SJCRH30 (cell line): ENCODE measurements around the gene PEX14. TPM values are rescaled to one million over a fixed set of nuclear protein-coding genes. Genes with fewer than 3 reads are reported as not detected.
A peak's percentile ranks its signal among the peaks of the same experiment; 100 is the strongest.
"Not testable (repeated sequence)": the region's sequence is repeated elsewhere in the genome, so short reads cannot be mapped to it uniquely, and the experiment has no call there.

Experiments
- DNase-seq, 2 experiments: peaks; one replicate each; pipeline ENCODE4 v3.0.0-alpha.2; 2015 to 2020
- H3K27ac ChIP-seq: fragments of 250-450 bp; sonication (Bioruptor Pico); 2 replicates; pipeline ENCODE4 v1.5.1; 2020; ENCODE audit warnings: mild to moderate bottlenecking, moderate library complexity
- H3K27me3 ChIP-seq: fragments of 250-450 bp; sonication (Bioruptor Pico); 2 replicates; pipeline ENCODE4 v1.5.1; 2020; ENCODE audit warnings: mild to moderate bottlenecking, moderate library complexity
- H3K36me3 ChIP-seq: fragments of 250-450 bp; sonication (Bioruptor Pico); 2 replicates; pipeline ENCODE4 v1.5.1; 2020; ENCODE audit warnings: mild to moderate bottlenecking, moderate library complexity
- H3K4me1 ChIP-seq: fragments of 250-450 bp; sonication (Bioruptor Pico); 2 replicates; pipeline ENCODE4 v1.5.1; 2020; ENCODE audit warnings: mild to moderate bottlenecking, moderate library complexity
- H3K4me3 ChIP-seq: fragments of 250-450 bp; sonication (Bioruptor Pico); 2 replicates; pipeline ENCODE4 v1.5.1; 2020; ENCODE audit warnings: mild to moderate bottlenecking, moderate library complexity
- H3K9me3 ChIP-seq: fragments of 250-450 bp; sonication (Bioruptor Pico); replicated peaks from 2 replicates; pipeline ENCODE4 v1.5.1; 2020; ENCODE audit warnings: mild to moderate bottlenecking, moderate library complexity
- total RNA-seq: library from RNA; depleted of rRNA; stranded (reverse); fragments of >200 nt; shearing (Covaris generic); gene quantifications from 2 replicates; pipeline ENCODE4 v1.2.3, GENCODE V29; 2014

The PEX14 gene
- total RNA-seq, 1 experiment from 2014 or later, result 14.6 TPM

- H3K4me3 ChIP-seq, result no peak overlapping the region
- no peaks in the 10 kb centered on the region for H3K36me3 ChIP-seq
- H3K27ac ChIP-seq, result no peak overlapping the region
- H3K9me3 ChIP-seq, result no peaks in the 10 kb centered on the region
- H3K4me1 ChIP-seq, result no peaks in the 10 kb centered on the region
- no peak for DNase-seq
- no peaks in the 10 kb centered on the region for H3K27me3 ChIP-seq
Observed at GRCh38 chr1:10440794-10441193, 34.0 kb upstream of the PEX14 start.

GRCh38 chr1:10444248-10444647, 30.5 kb upstream of the PEX14 start:
- no peaks in the 10 kb centered on the region for H3K4me1 ChIP-seq
- H3K27ac ChIP-seq, result no peak overlapping the region
- no peaks in the 10 kb centered on the region for H3K9me3 ChIP-seq

GRCh38 chr1:10444795-10445397, 29.9 kb upstream of the PEX14 start:
- Histone ChIP-seq H3K4me1 (no peaks in the 10 kb centered on the region), H3K27me3 (no peaks in the 10 kb centered on the region), H3K27ac (no peak overlapping the region), H3K36me3 (no peaks in the 10 kb centered on the region), H3K9me3 (no peaks in the 10 kb centered on the region), H3K4me3 (no peak overlapping the region)
- no peak for DNase-seq

More at GRCh38 chr1:10444248-10444647, 30.5 kb upstream of the PEX14 start:
- Histone ChIP-seq H3K27me3 (no peaks in the 10 kb centered on the region), H3K36me3 (no peaks in the 10 kb centered on the region), H3K4me3 (no peak overlapping the region)
- DNase-seq, result no peak

GRCh38 chr1:10446790-10447422, 27.8 kb upstream of the PEX14 start:
- DNase-seq, result no peak
- H3K4me1 ChIP-seq, result no peaks in the 10 kb centered on the region
- no peak overlapping the region for H3K4me3 ChIP-seq
- no peaks in the 10 kb centered on the region; the same call in 1 of the 2 replicates for H3K27me3 ChIP-seq
- H3K9me3 ChIP-seq, result no peaks in the 10 kb centered on the region
- no peak overlapping the region for H3K27ac ChIP-seq
- no peaks in the 10 kb centered on the region for H3K36me3 ChIP-seq

DNA sequence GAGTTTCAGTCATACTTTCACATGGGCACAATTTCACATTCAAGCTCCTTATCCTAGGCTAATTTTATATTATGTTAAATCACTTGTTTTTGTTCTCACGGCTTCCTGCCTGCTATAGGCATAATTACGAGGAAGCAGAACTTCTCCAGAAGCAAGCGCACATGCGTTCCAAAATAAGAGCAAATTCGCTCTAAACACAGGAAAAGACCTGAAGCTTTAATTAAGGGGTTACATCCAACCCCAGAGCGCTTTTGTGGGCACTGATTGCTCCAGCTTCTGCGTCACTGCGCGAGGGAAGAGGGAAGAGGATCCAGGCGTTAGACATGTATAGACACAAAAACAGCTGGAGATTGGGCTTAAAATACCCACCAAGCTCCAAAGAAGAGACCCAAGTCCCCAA, 25.0 kb upstream of the PEX14 start, which contains the start of gene CORT:
Gene CORT, plus strand, starts transcription at position 281 of the 400 bp plus-strand sequence. CDS start 193 bp downstream, outside the sequence.
- Histone ChIP-seq H3K27ac (no peak within 1 kb of the TSS), H3K9me3 (no peaks in the 10 kb centered on the region), H3K27me3 (no peaks in the 10 kb centered on the region; the same call in 1 of the 2 replicates), H3K4me3 (no peak within 1 kb of the TSS), H3K36me3 (no peaks in the 10 kb centered on the region), H3K4me1 (no peaks in the 10 kb centered on the region)
- DNase-seq, result no peak

- Histone ChIP-seq H3K27ac (no peak overlapping the region), H3K27me3 (no peaks in the 10 kb centered on the region; the same call in 1 of the 2 replicates), H3K4me1 (no peaks in the 10 kb centered on the region), H3K36me3 (no peaks in the 10 kb centered on the region), H3K9me3 (no peaks in the 10 kb centered on the region), H3K4me3 (no peak overlapping the region)
- no peak for DNase-seq
Observed at GRCh38 chr1:10450156-10450814, 24.5 kb upstream of the PEX14 start.

- Histone ChIP-seq H3K27me3 (no peaks in the 10 kb centered on the region; the same call in 1 of the 2 replicates), H3K27ac (no peak overlapping the region), H3K4me3 (no peak overlapping the region), H3K9me3 (no peaks in the 10 kb centered on the region), H3K36me3 (no peaks in the 10 kb centered on the region), H3K4me1 (peaks cover 2% of the 10 kb centered on the region)
- no peak for DNase-seq
Observed at GRCh38 chr1:10450836-10451235, 23.9 kb upstream of the PEX14 start.

GRCh38 chr1:10451287-10451686, 23.5 kb upstream of the PEX14 start:
- Histone ChIP-seq H3K4me3 (no peak overlapping the region), H3K27ac (no peak overlapping the region), H3K9me3 (no peaks in the 10 kb centered on the region), H3K36me3 (no peaks in the 10 kb centered on the region), H3K27me3 (no peaks in the 10 kb centered on the region; the same call in 1 of the 2 replicates), H3K4me1 (peaks cover 6% of the 10 kb centered on the region)
- no peak for DNase-seq

GRCh38 chr1:10456048-10456447, 18.7 kb upstream of the PEX14 start:
- no peaks in the 10 kb centered on the region; the same call in 1 of the 2 replicates for H3K27me3 ChIP-seq
- peak overlapping the region; percentile 69 for H3K27ac ChIP-seq
- H3K9me3 ChIP-seq, result no peaks in the 10 kb centered on the region
- H3K36me3 ChIP-seq, result peaks cover 9% of the 10 kb centered on the region
- peaks cover 38% of the 10 kb centered on the region for H3K4me1 ChIP-seq
- no peak overlapping the region for H3K4me3 ChIP-seq
- DNase-seq, result peak; percentile 27 to 43

GRCh38 chr1:10456661-10457060, 18.1 kb upstream of the PEX14 start:
- peak; percentile 78 to 83 for DNase-seq
- Histone ChIP-seq H3K4me1 (peaks cover 38% of the 10 kb centered on the region), H3K4me3 (no peak overlapping the region), H3K27me3 (no peaks in the 10 kb centered on the region; the same call in 1 of the 2 replicates), H3K9me3 (no peaks in the 10 kb centered on the region), H3K27ac (peak overlapping the region; percentile 69), H3K36me3 (peaks cover 16% of the 10 kb centered on the region)

GRCh38 chr1:10457462-10457861, 17.3 kb upstream of the PEX14 start:
- H3K4me3 ChIP-seq, DNase-seq, H3K9me3 ChIP-seq, H3K27me3 ChIP-seq: not testable (repeated sequence)
- Histone ChIP-seq H3K36me3 (peaks cover 20% of the 10 kb centered on the region), H3K27ac (peak overlapping the region; percentile 69), H3K4me1 (peaks cover 38% of the 10 kb centered on the region)

DNA sequence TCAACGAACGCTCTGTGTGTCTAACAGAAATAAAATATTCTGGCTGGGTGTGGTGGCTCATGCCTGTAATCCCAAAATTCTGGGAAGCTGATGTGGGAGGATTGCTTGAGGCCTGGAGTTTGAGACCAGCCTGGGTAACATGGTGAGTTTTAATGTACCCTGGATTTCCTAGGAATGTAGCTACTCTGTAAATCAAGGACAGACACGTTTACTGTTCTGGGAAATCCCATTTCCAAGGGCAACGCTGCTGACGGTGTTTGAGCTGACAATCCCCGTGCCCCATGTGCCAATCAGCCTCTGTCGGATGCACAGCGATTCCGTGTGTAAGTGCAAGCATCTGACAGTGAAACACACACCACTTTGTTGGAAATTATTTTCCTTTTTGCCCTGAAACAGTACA, 16.9 kb upstream of the PEX14 start:
- Histone ChIP-seq H3K27ac (peak overlapping the region; percentile 69; the same call in 1 of the 2 replicates), H3K9me3 (no peaks in the 10 kb centered on the region), H3K36me3 (peaks cover 24% of the 10 kb centered on the region), H3K4me1 (peaks cover 38% of the 10 kb centered on the region), H3K27me3 (no peaks in the 10 kb centered on the region), H3K4me3 (no peak overlapping the region)
- DNase-seq, result no peak

- DNase-seq, result peak; percentile 53 to 54
- H3K4me3 ChIP-seq, result no peak overlapping the region
- no peaks in the 10 kb centered on the region for H3K27me3 ChIP-seq
- H3K9me3 ChIP-seq, result no peaks in the 10 kb centered on the region
- H3K36me3 ChIP-seq, result peaks cover 35% of the 10 kb centered on the region
- no peak overlapping the region; the same call in 1 of the 2 replicates for H3K27ac ChIP-seq
- peaks cover 38% of the 10 kb centered on the region for H3K4me1 ChIP-seq
Observed at GRCh38 chr1:10459184-10459583, 15.6 kb upstream of the PEX14 start.

GRCh38 chr1:10467078-10467477, 7.7 kb upstream of the PEX14 start:
- Histone ChIP-seq H3K4me3 (no peak overlapping the region), H3K9me3 (no peaks in the 10 kb centered on the region), H3K27ac (no peak overlapping the region), H3K4me1 (peaks cover 5% of the 10 kb centered on the region; the same call in 1 of the 2 replicates), H3K27me3 (no peaks in the 10 kb centered on the region), H3K36me3 (peaks cover 68% of the 10 kb centered on the region)
- no peak for DNase-seq

GRCh38 chr1:10470043-10470442, 4.7 kb upstream of the PEX14 start:
- Histone ChIP-seq H3K36me3 (peaks cover 41% of the 10 kb centered on the region), H3K27ac (no peak overlapping the region), H3K4me1 (peaks cover 5% of the 10 kb centered on the region; the same call in 1 of the 2 replicates), H3K4me3 (no peak overlapping the region), H3K27me3 (no peaks in the 10 kb centered on the region), H3K9me3 (no peaks in the 10 kb centered on the region)
- no peak for DNase-seq
